Left hindlimb (tissue), 1 donor: ENCODE measurements around the gene CHAD.
"Not testable (repeated sequence)": the region's sequence is repeated elsewhere in the genome, so short reads cannot be mapped to it uniquely, and the experiment has no call there.

ENCODE experiments used
- DNase-seq: peaks from one replicate; pipeline ENCODE4 v3.0.0-alpha.2; 2018

The CHAD gene

DNA sequence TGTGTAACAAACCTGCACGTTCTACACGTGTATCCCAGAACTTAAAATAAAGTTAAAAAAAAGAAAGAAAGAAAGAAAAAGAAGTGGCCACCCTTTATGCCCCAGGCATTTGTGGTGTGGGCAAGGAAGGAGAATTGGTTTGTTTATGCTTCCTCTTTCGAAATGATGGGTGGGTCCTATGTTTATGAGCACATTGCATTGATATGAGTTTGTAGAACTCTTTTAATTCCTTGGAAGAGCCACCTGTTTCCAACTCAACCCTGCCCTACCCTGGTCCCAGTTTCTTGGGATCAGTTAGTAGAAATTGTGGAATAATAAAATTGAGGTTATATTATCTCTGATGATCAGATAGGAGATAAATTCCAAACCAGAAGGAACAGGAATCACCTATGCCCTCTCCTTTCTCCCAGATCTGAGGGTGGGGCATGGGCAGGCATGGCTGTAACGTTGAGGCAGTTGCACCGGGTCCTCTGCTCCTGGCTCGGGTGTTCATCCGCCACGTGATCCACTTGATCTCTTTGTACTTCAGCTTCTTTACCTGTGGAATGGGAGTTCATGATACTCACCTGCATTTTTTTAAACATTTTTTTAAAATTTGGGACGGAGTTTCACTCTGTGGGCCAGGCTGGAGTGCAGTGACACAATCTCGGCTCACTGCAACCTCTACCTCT, 15.9 kb downstream of the CHAD start:
- DNase-seq: no peak

DNA sequence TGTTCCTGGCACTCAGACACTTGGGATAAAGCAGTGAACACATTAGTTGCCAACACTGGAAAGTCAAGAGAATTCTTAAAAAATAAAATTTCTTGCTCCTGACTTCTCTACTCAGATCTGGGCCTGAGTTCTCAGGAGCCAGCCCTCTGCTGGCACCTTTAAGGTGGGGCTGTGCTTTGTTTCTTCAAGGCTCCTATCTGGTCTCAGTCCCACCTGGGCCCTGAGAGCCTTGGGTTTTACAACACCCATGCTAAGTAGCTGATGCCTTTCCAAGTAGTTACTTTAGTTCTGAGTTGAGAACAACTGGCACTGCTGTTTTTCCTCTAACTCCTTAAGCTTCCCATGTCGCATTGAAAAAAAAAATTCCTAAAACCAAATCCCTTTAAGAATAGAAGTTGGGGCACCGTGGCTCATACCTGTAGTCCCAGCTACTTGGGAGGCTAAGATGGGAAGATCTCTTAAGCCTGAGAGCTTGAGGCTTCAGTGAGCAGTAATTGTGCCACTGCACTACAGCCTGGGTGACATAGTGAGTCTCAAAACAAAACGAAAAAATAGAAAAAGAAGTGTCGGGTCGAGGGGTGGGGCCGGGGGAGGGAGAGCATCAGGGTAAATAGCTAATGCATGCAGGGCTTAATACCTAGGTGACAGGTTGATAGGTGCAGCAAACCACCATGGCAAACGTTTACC, 16.6 kb downstream of the CHAD start:
- DNase-seq: no peak

DNA sequence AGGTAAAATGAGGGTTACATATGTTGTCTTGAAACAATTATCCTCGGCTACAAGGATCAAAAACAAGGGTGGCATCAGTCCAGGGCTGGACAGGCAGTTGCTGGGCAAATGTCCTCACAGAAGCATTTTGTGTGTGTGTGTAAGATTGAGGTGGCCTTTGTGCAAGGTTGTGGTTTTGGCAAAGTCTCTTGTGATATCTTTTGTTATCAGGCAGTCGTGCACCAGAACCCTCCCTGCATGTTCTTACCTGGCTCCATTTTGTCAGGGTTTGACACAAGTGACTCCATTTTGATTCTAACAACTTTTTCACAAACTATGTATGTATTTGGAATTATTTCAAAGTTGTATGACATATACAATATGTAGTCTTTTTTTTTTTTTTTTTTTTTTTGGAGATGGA, 20.0 kb downstream of the CHAD start:
- DNase-seq: no peak

DNA sequence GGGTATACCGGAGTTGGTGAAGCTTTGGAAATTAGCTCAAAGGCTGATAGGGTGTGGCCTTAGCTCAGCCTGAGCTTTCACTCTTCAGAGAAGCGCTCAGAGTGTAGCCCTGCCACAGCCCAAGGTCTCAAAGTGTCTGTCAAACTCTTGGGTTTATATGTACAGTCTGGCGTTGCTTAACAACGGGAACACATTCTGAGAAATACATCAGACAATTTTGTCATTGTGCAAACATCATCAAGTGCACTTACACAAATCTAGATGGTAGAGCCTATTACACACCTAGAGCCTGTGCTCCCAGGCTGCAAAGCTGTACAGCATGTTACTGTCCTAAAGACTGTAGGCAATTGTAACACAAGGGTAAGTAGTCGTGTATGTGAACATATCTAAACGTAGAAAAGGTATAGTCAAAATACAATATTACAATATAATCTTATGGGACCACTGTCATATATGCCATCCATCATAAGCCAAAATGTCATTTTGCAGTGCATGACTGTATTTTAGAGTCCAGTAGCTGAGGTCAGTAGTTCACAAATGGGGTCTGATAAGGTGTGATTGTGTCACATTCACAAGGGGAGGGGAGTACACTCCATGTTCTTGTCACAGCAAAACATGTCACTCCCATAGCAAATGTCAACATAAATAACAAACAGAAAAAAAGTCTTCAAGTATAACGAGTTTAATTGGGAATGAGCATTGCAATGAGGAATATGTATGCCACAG, 20.6 kb downstream of the CHAD start:
- no peak for DNase-seq

DNA sequence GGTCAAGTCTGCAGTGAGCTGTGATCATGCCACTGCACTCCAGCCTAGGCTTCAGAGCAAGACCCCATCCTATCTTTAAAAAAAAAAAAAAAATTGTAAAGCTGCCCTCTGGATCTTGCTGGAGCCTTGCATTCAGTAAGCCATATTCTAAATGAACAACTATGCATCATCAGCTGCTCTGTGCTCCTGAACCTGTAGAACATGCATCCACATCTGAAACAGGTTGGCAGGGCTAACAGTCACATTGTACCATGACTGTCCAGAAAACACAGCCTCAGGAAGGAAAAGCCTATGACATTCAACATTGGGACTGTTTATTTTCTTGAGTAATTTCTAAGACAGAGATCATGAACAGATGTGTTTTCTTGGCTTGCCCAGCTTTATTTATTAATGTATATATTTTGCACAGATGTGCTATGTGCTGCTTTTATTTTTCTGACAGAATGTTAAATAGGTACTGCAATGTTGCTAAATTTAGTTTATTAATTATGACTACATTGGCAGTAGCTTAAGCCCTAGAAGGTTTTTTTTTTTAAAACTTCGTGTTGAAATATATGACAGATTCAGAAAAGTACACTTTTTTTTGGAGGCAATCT, 22.9 kb downstream of the CHAD start:
- no peak for DNase-seq

DNA sequence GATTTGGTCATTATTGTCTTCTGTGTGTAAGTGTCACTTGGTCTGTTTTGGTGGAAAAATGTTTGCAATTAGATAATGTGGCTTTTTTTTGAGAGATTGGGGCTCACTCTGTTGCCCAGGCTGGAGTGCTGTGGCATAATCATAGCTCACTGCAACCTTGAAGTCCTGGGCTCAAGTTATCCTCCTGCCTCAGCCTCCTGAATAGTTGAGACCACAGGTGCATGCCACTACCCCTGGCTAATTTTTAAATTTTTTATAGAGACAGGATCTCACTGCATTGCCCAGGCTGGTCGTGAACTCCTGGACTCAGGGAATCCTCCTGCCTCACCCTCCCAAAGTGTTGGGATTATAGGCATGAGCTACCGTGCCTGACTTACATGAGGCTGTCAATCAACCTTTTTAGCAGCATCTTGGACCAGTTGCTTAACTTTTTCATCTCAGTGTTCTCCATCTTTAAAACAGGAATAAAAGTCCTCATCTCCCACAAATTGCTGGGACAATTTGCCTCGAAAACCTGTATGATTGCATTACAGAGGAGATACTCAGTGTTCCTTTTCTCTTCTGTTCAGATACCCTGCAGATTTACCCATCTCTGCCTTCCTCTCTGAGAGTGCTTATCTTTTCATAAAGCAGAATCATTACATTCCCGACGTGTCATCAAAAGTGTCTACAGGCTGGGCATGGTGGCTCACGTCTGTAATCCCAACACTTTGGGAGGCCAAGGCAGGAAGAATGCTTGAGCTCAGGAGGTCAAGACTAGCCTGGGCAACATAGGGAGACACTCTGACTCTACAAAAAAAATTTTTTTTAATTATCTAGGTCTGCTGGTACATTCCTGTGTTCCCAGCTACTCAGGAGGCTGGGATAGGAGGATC, 23.6 kb downstream of the CHAD start:
- DNase-seq: no peak

DNA sequence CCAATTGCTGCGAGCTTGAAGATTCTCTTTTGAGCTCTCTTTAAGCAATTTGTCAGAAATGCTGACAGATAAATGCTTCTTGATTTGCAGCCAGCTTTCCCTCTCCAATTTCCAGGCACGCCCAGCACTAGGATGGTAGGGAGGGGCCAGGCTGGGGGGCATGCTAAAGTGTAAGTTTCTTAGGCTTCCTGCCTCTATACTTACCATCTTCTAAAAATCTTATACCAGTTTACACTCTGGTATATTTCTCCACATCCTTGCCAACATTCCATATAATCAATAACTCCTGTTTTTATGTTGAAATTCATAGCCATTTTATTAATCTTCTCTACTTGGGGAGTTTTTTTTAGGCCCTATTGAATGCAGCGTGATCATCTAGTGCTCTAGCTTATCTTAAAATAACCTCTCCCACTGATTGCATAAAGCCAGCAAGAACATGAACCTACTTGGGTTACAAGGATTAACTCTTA, 25.1 kb downstream of the CHAD start:
- DNase-seq: no peak

DNA sequence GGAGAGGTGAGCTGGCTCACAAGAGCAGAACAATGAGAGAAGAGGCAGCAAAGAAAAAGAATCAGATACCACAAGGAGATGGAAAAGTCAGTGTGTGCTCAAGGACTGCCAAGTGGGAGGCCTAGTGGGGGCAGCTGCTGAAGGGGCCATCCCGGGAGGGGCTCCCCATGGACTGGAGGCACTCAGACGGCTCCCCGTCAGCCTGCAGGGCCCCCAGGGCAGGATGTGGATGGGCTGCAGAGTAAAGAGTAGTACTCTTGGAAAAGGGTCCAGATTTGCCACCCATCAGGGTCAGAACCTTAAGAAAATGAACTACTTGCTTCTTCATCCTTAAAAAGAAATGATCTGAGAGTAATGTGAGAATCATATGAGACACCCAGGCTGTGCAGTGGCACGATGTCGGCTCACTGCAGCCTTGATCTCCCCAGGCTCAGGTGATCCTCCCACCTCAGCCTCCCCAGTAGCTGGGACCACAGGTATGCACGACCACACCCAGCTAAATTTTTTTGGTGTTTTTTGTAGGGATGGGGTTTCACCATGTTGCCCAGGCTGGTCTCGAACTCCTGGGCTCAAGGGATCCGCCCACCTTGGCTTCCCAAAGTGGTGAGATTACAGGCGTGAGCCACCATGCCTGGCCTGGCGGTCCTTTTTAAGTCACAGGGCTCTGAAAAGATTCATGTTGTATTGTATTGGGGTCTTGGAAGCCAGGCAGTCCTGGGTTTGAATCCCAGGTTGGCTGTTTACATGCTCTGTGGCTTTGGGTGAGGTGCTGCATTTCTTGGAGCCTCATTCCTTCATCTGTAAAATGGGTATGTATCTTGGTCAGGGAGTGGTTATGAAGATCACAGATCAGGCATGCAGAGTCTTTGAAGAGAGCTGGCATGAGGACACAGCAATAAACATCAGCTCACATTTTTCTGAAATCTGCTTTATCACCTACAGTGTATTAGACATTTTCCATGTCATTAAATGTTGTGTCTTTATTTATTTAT, 27.5 kb downstream of the CHAD start:
- no peak for DNase-seq

DNA sequence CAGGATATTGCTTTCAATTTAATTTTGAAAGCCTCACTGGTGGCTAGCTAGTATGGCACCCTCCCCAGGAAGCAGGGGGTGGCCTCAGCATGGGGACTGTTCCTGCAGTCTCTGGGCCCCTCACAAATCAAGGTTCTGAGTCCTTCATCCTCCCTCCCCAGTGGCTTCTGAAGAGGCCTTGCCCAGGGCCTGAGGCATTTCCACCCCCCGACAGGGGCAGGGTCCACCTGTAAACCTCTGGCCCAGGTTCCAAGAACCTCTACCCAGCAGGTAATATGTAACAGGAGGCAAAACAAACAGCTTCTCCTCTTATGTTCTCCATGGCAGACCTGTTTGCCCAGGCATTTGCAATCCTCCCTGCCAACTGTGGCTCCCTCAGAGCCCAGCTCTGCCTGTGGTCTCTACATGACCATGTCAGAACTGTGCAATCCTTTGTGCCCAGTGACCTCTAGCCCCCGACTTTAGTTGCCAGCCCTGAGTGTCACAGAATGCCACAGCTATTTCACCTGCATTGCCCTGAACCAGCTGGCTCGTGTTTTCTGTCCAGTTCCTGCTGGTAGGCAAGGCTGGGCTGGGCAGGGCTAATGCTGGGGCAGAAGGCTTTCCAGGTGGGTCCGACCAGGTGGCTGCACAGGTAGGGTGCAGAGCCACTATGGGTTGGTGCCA, 28.4 kb downstream of the CHAD start:
- DNase-seq: no peak

DNA sequence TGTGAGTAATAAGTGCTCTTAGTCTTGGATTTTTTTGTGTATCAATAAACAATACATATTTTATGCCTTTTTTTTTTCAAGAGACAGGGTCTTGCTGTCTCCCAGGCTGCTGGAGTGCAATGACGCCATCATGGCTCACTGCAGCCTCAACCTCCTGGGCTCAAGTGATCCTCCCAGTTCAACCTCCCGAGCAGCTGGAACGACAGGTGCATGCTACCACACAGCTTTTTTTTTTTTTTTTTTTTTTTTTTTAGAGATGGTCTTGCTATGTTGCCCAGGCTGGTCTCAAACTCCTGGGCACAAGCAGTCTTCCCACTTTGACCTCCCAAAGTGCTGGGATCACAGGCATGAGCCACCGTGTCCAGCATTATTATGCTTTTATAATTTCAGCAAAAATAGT, 29.7 kb downstream of the CHAD start:
- DNase-seq: no peak

DNA sequence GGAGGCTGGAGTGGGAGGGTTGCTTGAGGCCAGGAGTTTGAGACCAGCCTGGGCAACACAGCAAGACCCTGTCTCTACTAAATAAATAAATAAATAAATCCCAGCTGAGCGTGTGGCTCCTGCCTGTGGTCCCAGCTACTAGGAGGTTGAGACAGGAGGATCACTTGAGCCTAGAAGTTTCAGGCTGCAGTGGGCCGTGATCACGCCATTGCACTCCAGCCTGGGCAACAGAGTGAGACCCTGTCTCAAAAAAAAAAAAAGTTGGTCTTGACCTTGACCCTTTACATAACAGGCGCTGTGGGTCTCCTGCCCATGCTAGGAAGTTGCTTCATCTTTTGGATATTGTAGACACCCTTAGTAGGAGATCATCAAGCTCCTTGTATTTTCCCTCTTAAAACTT, 31.3 kb downstream of the CHAD start:
- no peak for DNase-seq

DNA sequence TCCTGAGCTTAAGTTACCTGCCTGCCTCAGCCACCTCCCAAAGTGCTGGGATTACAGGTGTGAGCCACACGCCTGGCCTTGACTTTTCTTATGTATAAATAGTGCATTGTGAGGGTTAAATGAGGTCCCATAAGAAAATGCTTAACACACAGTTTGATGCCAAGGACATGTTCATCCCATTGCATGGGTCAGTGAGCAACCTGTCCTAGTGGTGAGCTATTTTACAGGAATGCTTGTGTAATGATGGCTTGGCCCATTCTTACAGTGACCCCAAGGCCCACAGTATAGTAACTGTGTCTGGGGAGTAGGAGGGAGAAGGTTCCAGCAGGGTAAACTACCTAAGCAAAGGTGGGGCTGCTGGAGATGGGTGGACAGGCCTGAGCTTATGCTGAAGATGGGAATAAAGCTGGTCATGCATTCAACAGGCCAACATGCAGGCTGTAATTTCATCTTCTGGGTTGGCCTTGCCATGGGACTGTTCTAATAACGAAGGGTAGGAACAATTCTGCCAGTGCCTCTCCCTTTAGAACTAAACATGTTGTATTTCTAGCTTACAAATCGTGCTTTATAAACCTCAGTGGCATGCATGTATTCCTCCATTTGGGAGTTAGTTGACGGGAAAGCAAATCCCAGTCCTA, 36.4 kb downstream of the CHAD start:
- DNase-seq: no peak

DNA sequence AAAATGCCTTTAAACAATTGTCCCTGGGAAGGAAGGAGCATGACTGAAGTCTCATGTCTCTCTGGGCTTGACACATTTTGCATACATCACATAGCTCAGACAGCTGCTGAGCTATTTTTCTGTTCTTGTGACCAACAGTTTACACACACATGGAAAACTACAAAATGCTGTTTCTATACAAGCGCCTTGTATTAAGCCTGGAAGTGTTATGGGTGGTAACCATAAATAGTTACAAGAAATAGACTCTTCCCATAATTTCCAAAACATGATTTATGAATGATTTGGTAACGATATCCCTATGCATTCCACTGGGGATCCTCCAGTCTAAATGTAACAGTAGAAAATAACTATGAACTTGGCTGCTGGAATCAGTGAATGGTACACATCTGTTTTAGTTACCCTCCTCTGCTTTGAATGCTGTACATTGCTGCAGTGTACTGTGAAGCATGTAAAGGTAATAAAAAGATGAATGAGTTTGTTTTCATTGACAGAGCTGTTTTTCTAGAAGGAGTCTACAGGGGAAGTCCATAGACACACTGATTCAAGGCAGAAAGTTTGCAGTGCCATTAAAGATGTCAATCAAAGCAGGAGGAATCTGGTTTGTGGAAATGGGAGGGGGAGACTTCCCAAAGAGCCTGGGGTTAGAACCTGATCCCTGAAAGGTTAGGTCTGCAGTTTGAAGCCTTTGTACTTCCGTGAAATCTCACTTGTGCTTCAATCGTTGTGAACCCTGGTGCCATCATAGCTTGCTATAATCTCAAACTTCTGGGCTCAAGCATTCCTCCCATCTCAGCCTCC, 37.7 kb downstream of the CHAD start:
- no peak for DNase-seq

DNA sequence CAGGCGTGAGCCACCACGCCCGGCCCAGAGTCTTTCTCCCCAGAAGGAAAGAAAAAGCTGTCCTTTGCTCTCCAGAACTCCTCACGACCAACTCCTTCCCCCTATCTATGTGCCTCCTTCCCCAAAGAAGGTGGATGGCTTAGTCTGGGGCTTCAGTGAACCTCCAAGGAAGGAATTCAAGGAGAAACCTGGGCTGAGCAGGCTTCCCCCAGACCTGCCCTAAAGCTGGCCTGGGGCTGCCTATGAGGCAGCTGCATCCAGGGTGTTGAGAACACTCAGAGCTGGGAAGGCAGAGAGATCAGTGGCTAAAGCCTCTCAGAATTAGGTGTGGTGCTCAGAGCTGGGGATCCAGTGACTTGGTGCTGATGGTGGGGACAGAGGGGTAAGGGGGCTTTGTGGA, 38.9 kb downstream of the CHAD start:
- DNase-seq: no peak

DNA sequence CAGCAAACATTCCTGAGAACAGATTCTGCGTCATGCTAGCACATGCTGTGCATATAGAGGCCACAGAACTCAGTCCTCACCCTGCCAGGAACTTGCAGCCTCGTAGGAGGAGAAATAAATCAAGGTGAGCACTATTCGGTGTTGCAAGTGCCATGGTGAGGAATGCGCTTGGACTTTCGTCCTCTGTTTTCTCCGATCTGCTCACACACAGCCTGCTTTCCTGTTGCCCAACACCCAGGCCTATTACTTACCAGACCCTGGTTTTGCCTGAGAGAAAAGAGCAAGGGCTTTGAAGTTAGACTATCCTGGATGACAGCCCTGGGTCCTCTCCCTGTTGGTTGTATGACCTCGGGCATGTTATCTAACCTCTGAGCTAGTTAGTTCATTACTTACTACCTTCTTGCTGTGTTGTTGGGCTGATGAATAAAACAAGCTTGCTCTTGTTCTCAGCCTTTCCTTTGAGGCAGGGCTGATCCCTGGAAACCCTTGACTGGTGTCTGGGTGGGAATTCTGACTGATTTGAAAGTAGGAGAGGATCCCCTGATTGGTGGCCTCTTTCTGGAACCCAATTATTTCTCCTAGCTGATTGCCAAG, 39.8 kb downstream of the CHAD start:
- DNase-seq: no peak

DNA sequence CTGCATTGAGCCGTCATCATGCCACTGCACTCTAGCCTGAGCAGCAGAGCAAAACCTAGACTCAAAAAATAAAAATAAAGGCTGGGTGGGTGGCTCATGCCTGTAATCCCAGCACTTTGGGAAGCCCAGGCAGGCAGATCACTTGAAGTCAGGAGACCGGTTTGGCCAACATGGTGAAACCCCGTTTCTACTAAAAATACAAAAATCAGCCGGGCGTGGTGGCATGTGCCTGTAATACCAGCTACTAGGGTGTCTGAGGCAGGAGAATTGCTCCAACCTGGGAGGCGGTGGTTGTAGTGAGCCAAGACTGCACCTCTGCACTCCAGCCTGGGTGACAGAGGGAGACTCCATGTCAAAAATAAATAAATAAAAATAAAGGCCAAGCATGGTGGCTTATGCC, 40.6 kb downstream of the CHAD start:
- not testable (repeated sequence) for DNase-seq

DNA sequence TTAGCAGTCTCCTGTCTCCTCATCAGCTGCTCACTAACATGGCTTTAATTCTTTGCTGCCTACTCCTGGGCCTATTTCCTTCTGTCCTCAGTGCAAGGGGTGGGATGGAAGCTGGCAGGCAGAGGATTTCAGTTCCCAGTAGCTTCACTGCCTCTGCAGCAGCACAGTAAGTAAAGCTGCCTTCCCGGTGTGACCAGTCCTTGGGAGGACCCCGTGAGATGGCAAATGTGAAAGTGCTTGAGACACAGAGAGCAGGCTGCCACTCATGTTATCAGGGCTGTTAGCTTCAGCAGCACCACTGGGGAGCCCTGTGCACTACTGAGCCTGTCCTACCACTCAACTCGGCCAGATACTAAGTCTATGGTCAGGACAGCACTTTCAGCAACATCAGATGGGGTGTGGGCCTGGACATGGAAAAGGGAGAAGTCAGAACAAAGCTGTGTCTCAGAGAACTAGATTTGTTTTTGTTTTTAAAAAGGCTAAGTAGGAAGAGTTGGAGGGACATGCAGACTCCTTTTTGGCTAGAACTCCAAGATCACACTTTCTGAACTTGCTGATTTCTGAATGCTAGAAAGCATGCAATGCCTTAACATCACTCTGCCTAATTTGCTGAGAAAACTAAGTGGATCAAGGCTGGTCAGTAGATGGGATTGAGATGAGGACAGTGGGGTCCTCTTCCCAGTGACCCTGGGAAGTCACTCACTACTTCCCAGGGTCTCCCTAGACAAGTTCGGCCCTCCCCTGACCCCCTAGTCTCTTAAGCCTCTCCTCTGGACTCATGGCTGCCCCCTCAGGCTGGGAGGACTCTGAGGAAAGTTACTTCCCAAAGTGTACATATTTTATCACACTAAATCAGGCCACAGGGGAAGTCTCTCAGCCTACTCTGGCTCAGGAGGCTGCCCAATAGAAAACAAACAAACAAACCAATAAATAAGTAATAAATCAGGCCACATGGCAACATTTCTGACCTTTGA, 41.6 kb downstream of the CHAD start:
- no peak for DNase-seq

DNA sequence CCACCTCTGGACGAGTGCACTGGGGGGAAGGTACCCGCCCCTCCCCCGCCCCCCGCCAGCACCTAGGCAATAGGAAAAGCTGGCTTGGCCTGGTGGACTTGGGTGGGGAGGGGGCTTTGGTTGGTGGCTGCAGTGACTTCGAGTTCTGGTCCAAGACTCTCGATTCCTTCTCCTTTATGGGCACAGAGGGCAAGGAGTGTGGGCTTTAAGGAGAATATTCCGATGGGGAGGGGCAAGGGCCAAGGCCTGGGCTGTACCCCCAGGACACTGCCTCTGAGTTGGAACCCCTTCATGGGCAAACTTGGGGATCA, 42.3 kb downstream of the CHAD start:
- DNase-seq: no peak
